Stimulated activated CD4-positive, alpha-beta T cell treated with anti-CD3 and anti-CD28 coated beads, Interleukin-12 subunit alpha, Interleukin-12 subunit beta, amount 100 ng/mL, for 24 hours (primary cell): ENCODE measurements around the gene ELMOD3.
"Not testable (repeated sequence)": the region's sequence is repeated elsewhere in the genome, so short reads cannot be mapped to it uniquely, and the experiment has no call there.

Experiments
- DNase-seq, 2 experiments: peaks; one replicate each; pipeline ENCODE4 v3.0.0-alpha.2; 2020; ENCODE audit warnings: low read depth in 2 of 2

ELMOD3 gene

DNA sequence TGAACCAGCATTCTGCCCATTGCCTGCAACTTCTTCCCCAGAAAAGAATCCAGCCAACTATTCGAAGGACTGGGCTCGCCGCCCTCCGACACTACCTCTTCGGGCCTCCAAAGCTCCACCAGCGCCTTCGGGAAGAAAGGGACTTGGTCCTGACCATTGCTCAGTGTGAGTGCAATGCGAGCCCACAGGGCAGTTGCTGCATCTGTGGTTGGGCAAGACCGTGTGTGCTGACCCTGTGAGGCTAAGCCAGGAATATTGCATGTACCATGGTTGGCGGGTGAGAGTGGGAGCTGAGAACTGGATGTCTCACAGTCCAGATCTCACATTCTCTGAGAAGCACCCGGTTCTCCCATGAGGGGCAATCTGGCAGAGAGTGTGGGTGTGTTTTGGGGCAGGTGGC is 16.5 kb downstream of the ELMOD3 start:
- no peak for DNase-seq

DNA sequence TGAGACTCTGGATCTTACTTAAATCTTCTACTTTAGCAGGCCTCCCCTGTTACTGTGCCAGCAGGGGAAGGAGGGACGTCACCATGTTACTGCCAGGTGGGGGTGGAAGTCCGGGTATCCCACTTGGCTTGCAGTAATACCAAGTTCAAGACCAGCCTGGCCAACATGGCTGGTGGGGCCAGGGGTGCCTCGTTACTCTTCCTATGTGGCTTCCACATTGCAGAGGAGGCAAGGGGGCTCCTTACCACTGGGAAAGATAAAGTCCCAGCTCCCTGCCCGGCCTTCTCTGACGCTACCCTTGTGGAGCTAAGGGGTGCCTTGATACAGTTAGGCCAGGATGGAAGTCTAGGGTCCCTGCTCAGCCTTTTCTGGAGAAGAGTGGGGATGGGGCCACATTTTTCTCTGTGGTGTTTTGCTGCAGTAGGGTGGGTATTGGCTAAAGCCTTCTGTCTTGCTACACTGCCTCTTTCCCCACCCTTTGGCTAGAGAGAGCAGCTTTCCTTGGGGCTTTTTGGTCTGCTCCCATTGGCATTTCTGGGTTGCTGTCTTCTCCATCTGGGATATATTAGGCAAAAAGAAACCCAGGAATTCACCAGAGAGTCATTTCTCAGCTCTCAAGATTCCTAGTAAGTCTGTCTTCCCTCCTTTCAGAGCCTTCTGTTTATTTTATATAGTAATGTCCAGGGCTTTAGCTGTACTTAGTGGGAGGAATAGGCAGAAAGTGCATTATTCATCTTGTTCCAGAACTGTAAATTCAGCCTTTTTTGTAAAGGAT is 21.9 kb downstream of the ELMOD3 start:
- no peak for DNase-seq

DNA sequence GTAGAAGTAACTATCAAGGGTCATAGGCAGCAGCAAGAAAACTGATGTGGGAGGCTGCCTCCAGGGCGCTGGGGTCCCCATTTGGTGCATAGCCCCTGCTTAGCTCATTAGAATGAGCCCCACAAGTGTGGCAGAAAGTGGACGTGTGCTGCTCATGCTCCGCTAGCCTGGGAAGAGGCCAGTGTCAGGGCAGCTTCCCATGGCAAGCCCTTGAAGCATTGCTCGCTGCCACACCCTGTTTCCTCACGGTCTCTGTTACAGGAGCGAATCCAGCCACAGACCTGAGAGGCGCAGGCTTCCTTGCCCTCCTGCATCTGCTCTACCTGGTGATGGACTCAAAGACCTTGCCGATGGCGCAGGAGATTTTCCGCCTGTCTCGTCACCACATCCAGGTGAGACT is 22.5 kb downstream of the ELMOD3 start:
- no peak for DNase-seq

DNA sequence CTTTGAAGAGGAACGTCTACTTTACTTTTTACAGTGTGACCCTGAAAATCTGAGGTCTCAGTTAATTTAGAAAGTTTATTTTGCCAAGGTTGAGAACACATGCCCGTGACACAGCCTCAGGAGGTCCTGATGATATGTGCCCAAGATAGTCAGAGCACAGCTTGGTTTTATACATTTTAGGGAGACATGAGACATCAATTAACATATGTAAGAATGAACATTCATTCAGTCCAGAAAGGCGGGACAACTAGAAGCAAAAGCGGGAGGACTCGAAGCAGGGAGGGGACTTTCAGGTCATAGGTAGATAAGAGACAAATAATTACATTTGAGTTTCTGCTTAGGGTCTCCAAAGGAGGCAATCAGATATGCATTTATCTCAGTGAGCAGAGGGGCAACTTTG is 23.7 kb downstream of the ELMOD3 start:
- no peak for DNase-seq

DNA sequence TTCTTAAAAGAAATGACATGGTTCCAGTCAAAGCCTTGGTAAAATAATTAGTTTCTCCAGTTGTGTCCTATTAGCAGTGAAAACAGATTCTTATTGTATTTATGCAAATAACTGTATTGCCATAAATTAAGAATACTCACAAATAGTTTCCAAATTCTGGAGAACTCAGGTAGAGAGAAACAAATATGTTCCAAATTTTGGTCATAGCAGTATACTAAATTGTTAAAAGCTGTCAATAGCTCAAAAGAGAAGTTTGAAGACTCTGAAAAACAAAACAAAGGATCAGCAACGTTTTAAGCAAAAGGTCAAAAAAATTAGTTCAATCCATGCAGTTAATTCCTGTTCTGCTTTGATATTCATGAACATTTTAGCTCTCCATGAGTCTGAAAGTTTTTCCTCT is 25.5 kb downstream of the ELMOD3 start:
- DNase-seq = no peak

DNA sequence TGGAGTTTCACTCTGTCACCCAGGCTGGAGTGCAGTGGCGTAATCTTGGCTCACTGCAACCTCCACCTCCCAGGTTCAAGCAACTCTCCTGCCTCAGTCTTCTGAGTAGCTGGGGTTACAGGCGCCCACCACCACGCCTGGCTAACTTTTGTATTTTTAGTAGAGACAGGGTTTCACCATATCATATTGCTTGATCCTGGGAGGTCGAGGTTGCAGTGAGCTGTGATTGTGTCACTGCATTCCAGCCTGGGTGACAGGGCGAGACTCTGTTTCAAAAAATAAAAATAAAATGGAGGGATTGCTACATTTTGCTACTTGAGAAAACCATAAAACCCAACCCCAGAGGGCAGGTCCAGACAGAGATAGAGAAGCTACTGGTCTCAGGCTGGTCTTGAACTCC is 28.6 kb downstream of the ELMOD3 start:
- DNase-seq = not testable (repeated sequence)

DNA sequence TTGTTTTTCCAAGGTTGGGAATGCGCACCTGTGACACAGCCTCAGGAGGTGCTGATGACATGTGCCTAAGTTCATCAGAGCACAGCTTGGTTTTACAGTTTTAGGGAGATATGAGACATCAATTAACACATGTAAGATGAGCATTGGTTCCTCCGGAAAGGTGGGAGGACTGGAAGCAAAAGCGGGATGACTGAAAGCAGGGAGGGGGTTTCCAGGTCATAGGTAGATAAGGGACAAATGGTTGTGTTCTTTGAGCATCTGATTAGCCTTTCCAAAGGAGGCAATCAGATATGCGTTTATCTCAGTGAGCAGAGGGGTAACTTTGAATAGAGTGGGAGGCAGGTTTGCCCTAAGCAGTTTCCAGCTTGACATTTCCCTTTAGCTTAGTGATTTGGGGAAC is 29.3 kb downstream of the ELMOD3 start:
- no peak for DNase-seq

DNA sequence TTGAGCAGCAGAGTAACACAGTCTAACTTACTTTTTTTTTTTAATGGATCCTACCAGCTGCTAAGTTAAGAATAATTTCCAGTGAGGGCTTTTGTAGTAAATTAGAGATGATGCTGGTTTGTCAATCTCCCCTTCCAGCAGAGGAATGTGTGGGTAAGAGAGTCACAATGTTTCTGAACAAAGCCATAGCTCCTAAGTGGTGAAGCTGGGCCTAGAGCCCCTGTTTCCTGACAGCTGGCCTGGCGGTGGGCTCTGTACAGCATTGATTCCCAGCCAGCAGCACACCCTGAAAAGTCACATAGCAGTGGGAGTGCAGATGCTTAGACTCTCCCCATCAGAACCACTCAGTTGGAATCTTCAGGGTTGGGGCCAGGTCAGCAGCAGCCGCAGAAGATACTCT is 31.2 kb downstream of the ELMOD3 start:
- DNase-seq = no peak

DNA sequence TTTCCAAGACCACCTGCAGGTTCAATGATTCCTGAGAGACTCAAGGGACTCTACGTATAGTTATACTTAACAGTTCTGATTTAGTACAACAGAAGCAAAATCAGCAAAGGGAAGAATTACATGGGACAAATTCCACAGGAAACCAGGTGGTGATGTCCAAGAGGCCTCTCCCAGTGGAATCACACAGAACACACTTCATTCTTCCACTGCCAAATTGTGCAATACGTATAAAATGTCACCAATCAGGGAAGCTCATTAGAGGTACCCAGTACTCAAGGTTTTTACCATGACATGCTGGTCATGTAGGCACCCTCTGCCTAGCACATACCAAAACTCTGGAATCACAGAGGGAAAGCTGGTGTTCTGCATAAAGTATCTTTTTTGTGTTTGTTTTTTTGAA is 33.2 kb downstream of the ELMOD3 start:
- no peak for DNase-seq

DNA sequence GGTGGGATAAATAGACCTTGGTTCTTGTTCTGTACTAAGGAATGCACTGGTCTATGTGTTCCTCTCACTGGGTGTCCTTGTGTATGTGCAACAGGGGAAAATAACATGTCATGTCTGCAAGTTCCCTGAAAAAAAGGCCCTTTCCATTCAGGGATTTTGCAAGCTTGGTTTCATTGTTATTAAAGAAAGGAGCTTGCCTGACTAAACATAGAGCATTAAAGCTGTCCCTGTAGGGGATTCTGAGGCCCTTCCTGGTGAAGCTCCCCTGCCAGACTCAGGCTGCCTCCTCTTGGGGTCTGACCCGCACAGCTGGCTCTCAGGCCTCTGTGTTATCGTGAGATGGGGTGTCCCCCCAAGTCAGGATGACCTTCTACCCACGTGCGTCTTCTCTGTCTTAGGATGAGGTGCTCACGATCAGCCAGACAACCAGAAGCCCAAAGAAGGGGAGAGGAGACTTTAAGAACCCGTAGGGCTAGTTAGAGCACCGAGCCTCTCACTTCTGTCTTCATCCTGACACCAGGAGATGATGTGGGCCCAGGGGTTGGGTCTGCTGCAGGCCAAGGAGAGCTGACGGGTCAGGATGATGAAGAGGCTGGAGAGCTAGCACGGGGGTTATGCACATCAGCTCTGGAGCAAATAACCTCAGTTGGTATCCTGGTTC is 34.4 kb downstream of the ELMOD3 start:
- DNase-seq = no peak

DNA sequence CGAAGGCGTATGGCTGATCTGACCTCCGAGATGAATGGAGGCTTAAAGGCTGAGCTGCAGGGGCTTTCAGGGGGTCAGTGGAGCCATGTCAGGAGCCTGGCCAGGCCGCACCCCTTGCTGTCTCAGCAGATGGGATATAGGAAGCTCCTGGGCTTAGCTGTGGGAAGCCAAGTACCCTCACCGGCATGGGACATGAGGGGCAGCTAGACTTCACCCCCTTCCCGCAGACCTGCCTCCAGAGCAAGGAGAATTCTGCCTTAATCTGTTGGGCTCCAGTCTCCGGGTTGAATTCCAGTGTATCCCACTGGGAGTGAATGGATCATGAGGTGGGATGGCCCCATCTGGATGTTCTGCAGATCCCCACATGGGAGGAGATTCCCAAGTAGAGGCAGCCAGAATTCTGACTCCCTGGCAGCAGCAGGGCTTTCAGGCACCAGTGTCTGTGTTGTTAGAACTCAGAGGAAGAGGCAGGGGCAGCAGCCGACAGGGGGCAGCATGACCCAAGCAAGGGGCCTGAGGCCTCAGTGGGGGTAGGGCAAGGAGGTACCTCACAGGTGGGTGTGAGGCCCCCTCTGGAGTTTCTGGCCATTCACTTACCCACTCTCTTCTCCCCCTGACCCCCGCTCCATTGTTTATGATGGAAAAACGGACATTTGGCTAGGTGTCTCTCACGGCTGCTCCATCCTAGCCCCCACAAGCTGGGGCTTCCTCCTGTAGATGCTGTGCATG is 36.5 kb downstream of the ELMOD3 start:
- DNase-seq = peak; percentile 30 to 64

DNA sequence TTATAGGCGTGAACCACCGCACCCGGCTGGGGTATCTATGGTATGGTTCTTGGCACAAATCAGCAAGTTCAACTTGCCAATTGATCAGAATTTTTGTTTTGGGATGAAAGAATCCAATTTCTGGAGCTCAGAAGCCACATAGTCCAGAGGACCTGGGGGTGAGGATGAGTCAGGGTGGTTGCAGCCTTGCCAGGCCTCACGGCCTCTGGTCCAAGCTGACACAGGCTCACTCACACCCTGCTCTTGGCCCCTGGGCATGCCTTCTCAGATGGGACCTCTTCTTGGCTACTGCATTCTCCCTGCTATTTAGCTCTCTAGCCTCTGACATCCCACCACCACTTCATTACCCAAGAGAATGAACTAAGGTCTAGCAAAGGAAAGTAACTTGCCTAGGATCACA is 39.3 kb downstream of the ELMOD3 start:
- DNase-seq = no peak

DNA sequence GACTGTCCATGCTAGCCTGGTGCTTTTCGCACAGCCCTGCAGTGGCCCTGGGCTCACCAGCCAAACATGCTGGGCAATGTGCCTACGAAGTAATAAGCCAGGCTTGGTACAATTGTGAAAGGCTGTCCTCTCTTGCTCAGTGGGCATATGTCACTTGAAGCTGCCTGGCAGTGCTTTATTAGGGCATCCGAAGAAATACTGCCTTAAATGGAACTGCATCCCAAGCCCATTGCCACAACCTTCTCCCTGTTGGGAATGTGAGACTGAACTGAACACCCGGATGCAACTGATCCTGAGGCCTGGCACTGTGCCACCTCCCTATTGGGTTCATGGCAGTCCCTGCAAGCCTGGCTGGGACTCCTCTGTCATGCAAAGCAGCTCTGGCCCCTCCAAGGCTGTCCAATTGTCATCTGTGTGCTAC is 39.7 kb downstream of the ELMOD3 start:
- no peak for DNase-seq

DNA sequence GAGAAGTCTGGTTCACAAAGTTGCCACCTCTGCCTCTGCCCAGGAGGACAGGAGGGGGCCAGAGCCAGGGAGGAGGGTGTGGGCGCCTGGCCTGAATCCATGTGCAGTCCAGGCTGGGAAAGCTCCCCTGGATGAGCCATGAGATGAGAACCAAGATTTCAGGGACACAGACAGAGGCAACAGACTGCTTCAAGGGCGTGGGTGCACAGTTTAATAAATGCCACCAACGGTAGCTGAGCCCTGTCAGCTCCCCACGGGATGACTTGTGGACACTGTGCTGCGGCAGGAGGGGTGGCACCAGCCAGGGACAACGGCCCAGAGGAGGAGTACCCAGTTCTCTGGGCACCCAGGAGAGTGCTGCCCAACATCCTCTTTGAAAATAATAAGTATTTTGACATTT is 40.4 kb downstream of the ELMOD3 start:
- DNase-seq = no peak

DNA sequence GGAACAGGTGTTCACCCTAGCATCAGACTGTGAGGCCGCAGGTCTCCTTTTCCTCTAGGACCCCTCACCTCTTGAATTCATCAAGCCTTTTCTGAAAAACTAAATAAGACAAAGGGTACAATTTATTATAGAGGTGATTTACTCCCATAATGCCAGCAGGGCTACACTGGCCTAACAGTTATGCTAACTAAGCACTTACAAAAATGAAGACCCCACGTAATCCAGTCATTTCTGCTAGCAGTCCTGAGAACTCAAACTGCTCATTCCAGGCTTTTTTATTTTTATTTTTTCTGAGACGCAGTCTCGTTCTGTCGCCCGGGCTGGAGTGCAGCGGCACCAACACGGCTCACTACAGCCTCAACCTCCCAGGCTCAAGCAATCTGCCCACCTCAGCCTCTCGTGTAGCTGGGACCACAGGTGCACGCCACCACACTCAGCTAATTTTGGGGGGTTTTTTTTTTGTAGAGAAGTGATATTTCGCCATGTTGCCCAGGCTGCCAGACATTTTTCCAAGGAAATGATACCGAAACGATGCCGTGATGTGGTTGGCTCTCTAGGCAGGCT is 41.4 kb downstream of the ELMOD3 start:
- DNase-seq = no peak

DNA sequence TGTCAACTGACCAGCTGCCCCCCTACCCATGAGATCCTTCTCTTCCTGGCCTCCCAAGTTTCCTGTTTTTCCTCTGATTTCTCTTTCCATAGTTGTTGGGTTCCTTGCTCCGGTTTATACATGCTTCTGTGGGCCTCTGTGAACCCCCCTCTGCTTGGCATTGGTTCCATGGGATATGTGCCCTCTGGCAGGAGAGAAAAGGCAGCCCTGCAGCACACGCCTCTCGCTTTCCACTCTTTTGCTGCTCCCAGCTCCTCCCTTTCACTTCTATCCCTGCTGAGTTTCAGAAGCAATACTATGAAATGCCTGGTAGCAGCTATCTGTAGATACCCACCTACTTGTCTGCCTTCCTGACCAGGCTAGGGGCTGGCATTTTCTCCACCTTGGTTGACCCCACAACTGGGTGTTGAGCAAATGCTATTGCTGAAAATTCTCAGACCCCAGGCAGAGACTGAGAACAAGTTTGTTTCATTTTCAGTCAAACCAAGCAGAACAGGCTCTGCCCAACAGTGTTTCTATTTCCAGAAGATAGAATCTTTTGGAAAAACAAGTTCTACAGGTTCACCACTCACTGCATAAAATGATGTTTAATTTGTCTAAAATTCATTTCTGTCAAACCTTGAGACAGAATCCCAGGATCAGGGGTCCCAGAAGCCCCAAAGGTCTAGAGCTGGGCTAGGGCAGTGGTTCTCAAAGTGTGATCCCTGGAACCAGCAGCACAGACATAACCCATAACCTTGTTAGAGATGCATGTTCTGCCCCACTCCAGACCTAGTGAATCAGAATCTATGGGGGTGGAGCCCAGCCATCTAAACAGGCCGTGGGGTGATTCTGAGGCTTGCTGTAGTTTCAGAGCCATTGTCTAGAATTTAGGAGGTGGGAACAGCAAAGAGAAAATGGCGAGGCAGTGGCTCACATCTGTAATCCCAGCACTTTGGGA is 42.2 kb downstream of the ELMOD3 start:
- no peak for DNase-seq

DNA sequence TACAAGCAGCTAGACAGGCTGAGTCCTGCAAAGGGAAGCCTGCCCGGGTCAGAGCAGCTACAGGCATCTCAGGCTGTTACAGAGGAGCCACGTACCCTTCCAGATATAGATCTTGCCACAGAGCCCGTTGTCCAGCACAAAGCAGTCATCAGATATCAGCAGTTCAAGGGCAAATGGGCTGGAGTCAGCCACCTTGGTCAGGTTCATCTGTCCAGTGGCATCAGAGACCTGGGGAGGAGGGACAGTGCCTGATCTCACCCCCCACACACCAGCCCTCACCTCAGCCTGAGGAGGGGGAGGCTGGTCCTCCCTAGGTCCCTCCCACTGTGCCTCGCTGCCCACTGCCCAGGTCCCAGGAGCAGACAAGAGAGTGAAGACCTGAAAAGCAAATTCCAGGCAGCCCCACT is 43.4 kb downstream of the ELMOD3 start:
- no peak for DNase-seq

DNA sequence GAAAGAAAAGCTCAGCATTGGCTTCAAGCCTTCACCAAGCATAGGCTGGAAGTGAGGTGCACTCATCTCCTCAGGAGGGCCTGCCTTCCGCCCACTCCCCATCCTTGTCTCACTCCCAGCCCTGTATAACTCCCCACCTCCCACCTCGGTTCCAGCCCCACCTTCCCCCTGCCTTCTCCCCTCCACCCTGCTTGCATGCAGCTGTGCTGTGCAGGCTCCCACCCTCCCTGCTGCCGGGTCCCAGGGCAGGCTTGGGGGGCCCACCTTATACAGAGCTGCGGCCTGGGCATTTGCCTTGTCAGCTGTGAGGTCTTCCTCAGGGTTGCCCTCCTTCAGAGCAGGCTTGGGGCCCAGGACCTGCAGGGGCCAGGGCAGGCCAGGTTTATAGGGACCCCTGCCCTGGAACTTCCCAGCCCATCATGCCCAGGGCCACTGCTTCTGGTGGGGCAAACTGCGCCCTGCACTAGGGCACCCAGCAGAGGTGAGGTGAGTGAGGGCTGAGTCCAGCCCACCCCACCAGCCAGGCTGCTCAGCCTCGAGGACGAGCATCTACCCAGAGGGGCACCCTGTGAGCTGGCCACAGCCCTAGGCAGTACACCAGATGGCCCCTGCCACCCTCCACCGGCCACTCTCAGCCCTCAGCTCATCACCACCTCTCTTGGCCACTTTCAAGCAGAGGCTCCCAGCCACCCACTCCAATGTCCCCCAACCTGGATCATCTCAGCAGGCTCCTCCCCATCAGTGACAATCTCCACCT is 44.0 kb downstream of the ELMOD3 start:
- DNase-seq = no peak

DNA sequence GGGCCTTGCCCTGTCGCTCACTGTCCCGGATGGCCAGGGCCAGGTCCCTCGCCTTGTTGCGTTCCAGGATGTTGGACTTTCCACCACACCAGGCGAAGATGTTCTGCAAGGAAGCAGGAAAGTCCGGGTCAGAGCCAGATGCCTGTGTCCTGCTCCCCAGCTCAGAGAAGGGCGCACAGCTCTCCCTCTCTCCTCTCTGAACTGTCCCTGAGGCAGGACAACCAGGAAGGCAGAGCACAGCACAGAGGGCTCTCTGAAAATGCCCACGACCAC is 44.5 kb downstream of the ELMOD3 start:
- DNase-seq = no peak

DNA sequence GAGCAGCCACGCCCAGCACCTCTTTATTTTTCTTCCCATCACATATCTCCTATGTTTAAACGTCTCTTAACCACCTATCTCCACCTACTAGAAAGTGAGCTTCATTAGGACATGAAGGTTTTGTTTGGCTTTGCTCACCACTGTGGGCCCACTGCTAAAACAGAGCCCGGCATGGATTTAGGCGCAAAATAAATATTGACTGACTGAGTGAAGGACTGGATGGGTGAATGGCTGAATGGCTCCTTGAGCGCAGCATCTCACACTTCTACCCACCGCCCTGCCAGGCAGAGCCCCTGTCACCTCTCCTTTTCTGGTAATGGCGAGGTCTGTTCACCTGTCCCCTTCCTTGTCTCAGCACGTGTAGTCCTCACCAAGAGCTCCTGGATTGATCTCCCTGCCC is 45.5 kb downstream of the ELMOD3 start:
- DNase-seq = no peak
